Stimulated activated naive CD4-positive, alpha-beta T cell (primary cell): ENCODE data around the gene RNF148.

ENCODE experiments used
- DNase-seq, 6 experiments: peaks; one replicate each; lab custom pipeline; 2025; lab: John Stamatoyannopoulos, UW

Gene RNF148

GRCh38 chr7:122702872-122703510 is at the start of gene RNF148:
Gene RNF148, minus strand, starts transcription at chr7:122702922. Its CDS starts 172 bp downstream, at chr7:122702750.
- no peak for DNase-seq

GRCh38 chr7:122750389-122750788 is 47.7 kb upstream of the RNF148 start:
- no peak for DNase-seq

DNA sequence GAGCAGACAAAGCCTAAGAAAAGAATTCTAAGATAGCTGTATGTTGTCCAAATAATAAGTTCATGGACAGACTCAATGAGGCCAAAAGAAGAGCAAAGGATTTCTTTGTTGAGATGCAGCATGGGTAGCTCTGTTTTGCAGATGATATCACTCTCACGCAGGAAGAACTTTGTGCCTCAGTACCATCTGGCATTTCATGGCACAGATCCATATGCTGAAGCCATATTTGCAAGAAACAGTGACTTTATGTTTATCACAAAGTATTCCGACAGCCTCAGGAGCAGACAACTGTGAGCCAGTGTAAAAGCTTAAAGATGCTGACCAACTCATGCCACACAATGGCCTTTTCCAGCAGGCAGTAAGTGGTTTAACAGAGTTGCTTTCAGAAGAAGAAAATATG is 45.5 kb upstream of the RNF148 start:
- no peak for DNase-seq

- no peak for DNase-seq
Measured at GRCh38 chr7:122746948-122747347, 44.2 kb upstream of the RNF148 start.

- DNase-seq: no peak
Measured at GRCh38 chr7:122743211-122743610, 40.5 kb upstream of the RNF148 start.

- DNase-seq: no peak
Measured at GRCh38 chr7:122738947-122739346, 36.2 kb upstream of the RNF148 start.

DNA sequence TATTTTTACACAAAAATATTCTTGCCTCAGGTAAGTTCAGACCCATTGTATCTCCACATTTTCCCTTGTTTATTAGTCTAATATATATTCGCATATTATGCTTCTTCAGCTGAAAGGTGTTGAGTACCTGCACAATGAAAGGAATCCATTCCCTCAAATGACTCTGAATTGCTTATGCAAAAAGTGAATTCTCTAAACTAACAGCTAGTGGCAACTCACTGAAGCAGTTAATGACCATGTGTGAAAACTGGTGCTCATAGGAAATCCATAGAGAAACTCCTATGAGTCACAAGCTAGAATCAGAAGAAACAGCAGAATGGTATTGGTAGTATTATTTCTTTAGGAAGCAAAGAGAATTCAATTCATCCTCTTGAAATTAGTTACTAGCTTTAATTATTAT is 33.5 kb upstream of the RNF148 start:
- DNase-seq: no peak

- no peak for DNase-seq
Measured at GRCh38 chr7:122727759-122728158, 25.0 kb upstream of the RNF148 start.

DNA sequence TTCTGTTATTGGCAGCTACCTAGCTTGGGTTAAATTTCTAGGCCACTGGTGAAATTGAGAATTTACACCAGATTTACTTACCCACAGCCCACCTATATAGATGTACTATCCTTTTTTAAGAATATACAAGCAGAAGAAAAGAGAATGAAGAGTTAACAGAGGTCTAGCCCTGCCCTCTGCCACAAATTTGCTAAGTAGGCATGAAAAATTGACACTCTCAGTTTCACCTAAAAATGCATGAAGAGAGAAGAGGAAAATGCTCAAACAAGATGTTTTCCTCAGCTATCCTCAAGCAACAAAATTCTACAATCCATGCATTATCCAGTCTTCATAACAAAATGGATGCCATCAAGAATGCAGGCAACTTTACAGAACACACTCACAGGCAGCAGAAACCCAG is 24.6 kb upstream of the RNF148 start:
- DNase-seq: no peak

DNA sequence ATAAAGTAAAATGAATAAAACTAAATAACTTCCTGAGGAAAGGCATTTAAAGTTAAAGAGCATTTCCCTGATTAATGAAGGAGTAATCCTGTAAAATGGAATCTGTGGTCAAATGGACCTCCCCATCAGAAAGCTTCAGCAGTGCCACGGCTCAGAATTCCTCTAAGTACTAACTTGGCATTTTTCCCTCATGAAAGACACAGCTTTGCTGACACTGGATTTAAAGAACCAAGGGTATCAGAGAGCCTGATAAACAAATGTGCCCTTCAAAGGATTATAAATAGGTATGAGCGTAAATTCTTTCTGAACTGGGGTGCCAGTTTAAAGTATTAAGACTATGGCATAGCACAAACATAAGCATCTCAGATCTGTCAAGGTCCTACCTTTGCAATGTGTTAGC is 24.2 kb upstream of the RNF148 start:
- no peak for DNase-seq

- DNase-seq: no peak
Measured at GRCh38 chr7:122724366-122724765, 21.6 kb upstream of the RNF148 start.

DNA sequence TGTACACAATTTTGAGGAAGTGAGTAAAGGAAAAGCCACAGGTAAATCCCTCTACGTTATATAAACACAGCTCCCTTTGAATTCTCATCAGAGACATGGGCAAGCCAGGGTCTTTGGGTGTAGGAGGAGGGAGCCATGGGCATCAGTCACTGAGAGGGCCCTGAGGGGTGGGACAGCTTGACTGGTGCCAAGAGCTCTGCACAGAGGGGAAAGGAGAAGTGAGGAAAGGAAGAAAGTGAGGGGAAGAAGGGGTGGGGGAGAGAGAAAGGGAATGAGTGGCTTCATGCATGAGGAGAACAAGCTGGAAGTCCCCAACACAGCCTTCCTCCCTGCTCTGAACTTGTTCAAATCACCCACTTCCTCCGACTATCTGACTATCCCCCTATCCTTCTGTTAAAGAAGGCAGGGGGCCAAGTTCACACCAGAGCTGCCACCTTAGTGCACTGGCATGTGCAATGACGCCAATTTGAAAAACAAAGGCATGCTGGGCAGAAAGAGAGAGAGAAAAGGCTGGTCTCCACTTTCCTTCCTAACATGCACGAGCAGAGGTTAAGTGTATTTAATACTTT is 16.4 kb upstream of the RNF148 start:
- no peak for DNase-seq

- no peak for DNase-seq
Measured at GRCh38 chr7:122717356-122718089, 14.8 kb upstream of the RNF148 start.

DNA sequence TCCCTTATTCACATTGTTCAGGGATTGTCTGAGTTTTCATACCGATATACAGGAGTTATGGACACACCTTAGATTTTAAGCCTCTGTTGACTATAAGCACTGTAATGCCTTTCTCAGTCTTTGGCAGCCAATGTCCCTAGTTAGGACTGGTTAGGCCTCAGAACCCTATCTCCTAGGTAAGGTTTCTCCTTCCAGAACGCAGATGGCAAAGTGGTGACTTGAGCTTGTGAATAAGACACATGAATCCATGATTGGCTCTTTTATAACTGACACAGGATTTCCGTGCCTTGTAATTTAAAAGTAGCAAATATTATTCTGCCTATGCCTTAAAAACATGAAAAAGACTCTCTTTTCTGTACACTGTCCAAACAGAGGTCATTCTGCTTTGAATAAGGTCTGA is 12.5 kb upstream of the RNF148 start:
- no peak for DNase-seq

- no peak for DNase-seq
Measured at GRCh38 chr7:122710916-122711315, 8.2 kb upstream of the RNF148 start.

DNA sequence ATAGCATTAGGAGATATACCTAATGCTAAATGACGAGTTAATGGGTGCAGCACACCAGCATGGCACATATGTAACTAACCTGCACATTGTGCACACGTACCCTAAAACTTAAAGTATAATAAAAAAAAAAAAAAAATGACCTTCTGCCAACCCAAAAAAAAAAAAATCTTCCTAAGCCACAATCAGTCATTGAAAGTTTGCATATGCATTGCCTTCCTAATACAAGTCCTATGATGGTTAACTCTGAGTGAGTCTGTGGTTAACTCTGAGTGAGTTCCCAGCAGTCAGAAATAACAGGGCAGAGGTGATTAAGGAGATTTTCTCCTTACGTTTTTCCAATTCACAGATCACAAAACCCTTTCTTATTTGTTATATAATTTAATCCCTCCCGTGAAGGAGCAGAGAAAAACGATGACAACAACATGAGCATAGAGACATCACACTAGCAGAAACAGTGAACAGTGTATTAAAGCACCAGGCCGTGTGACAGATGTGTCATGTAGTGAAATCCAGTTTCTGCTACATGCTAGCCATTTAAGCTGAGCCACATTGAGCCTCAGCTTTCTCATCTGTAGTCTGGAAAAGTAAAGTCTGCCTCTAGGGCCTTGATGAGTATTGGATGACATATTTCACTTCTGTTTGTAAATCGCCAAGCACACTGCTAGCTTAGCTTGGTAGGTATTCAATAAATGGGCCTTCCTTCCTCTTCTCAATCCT is 7.4 kb upstream of the RNF148 start:
- no peak for DNase-seq

DNA sequence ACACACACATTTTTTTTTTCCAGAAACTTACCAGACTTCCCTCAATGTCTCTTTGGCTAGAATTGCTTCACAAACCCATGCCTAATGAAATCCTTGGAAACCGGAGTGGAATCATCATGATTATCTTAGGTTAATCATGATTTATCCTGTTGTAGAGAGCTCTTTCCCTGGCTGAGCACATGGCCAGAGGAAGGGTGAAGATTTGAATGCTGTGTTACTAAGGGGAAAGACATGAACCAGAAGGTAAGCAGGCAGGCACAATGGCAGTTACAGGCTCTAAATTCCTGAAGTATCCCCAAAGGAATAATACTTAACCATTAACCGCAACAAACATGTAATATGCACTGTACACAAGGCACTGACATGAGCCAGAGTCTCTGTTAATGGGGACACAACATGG is 4.1 kb upstream of the RNF148 start:
- DNase-seq: no peak

- DNase-seq: no peak
Measured at GRCh38 chr7:122699017-122699416, 3.7 kb downstream of the RNF148 start, which contains the start of gene RNF133. Gene RNF133, minus strand, starts transcription at chr7:122699117. Its CDS starts 199 bp downstream, at chr7:122698918.

GRCh38 chr7:122695816-122696215 is 6.9 kb downstream of the RNF148 start:
- no peak for DNase-seq

- no peak for DNase-seq
Measured at GRCh38 chr7:122694697-122695096, 8.0 kb downstream of the RNF148 start.

DNA sequence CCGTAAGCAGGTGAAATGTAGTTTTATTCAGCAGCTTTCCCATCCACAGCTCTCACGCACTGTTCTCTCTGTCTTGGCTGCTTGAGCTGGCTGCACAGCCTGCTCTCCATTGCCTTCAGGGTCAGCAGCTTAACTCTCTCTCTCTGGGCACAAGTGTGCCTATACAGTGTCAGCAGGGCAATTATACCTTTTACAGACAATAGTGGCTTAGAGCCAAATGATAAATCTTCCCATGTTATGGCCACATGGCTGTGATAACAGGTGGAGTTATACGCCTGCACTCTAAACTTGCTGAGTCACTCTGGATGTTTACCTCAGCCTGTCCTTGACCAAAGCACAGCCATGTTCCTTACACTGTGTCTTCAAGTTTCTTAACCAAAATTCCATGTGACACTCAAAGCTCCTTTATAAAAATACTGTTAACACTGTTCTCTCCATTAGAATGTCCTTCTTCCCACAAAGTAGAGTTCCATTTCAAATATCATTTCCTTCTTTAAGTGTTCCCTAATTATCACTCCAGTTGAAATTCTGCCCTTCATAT is 9.9 kb downstream of the RNF148 start:
- no peak for DNase-seq

- DNase-seq: no peak
Measured at GRCh38 chr7:122691569-122692235, 11.0 kb downstream of the RNF148 start.
